BLaER1 treated with 17β-estradiol and CSF1 and Interleukin-3, amounts not matched to agents 10 nM and 100 nM (cell line): Measurements from ENCODE around the gene PITPNC1.
"Not testable (repeated sequence)": the region's sequence is repeated elsewhere in the genome, so short reads cannot be mapped to it uniquely, and the experiment has no call there.

Experiments
- H3K27ac ChIP-seq, 11 experiments: shearing (Covaris generic); formaldehyde crosslinking; 2 replicates each; pipeline ENCODE4 v1.8.1; 2022
- H3K27me3 ChIP-seq, 11 experiments: shearing (Covaris generic); formaldehyde crosslinking; 2 replicates each; pipeline ENCODE4 v1.8.1; 2022
- H3K36me3 ChIP-seq, 11 experiments: shearing (Covaris generic); formaldehyde crosslinking; 2 replicates each; pipeline ENCODE4 v1.8.1; 2022
- H3K4me1 ChIP-seq, 10 experiments: shearing (Covaris generic); formaldehyde crosslinking; 2 replicates each; pipeline ENCODE4 v1.8.1; 2022
- H3K4me2 ChIP-seq, 11 experiments: shearing (Covaris generic); formaldehyde crosslinking; 2 replicates each; pipeline ENCODE4 v1.8.1; 2022
- H3K4me3 ChIP-seq, 10 experiments: shearing (Covaris generic); formaldehyde crosslinking; 2 replicates each; pipeline ENCODE4 v1.8.1; 2022
- H3K9ac ChIP-seq, 11 experiments: shearing (Covaris generic); formaldehyde crosslinking; 2 replicates each; pipeline ENCODE4 v1.8.1; 2022
- H3K9me3 ChIP-seq, 11 experiments: shearing (Covaris generic); formaldehyde crosslinking; replicated peaks in 1 of 11; 2 replicates each; pipeline ENCODE4 v1.8.1; 2022
- H4K20me1 ChIP-seq, 11 experiments: shearing (Covaris generic); formaldehyde crosslinking; 2 replicates each; pipeline ENCODE4 v1.8.1; 2022
- Cebpa-rat ChIP-seq, 11 experiments: shearing (Covaris generic); IDR thresholded peaks; 2 replicates each; pipeline ENCODE4 v1.8.1; 2022

The PITPNC1 gene

GRCh38 chr17:67713169-67713568 is 336.1 kb downstream of the PITPNC1 start:
- no peak overlapping the region for H3K27ac ChIP-seq
- H4K20me1 ChIP-seq = no peaks in the 10 kb centered on the region
- H3K36me3 ChIP-seq = no peaks in the 10 kb centered on the region
- H3K4me3 ChIP-seq = no peak overlapping the region
- H3K9me3 ChIP-seq = peaks cover 13 to 22% (median 16%) of the 10 kb centered on the region in 11 experiments; a peak in 21 of 22 replicates
- no peak overlapping the region for H3K4me2 ChIP-seq
- no peaks in the 10 kb centered on the region for H3K27me3 ChIP-seq
- no peak for TF ChIP-seq Cebpa-rat (IDR thresholded peaks at IDR 0.05)
- H3K9ac ChIP-seq = no peak overlapping the region
- H3K4me1 ChIP-seq = peaks cover 8 to 36% (median 16%) of the 10 kb centered on the region in 10 experiments; a peak in 19 of 20 replicates

- Histone ChIP-seq H3K9me3 (peaks cover 13 to 22% (median 16%) of the 10 kb centered on the region in 11 experiments; a peak in 21 of 22 replicates), H3K4me1 (peaks cover 20 to 56% (median 34%) of the 10 kb centered on the region in 10 experiments), H3K27me3 (no peaks in the 10 kb centered on the region), H4K20me1 (peaks cover 0 to 21% (median 0%) of the 10 kb centered on the region in 11 experiments; a peak in 5 of 22 replicates), H3K27ac (peak overlapping the region in 10 of 11 experiments; percentile 85 to 99 (median 96); a peak in 19 of 22 replicates), H3K36me3 (peaks cover 15 to 23% (median 19%) of the 10 kb centered on the region in 11 experiments), H3K9ac (peak overlapping the region in 9 of 11 experiments; percentile 96 to 100 (median 97); a peak in 14 of 22 replicates), H3K4me2 (peak overlapping the region; percentile 72 to 92 (median 89)), H3K4me3 (peak overlapping the region in 7 of 10 experiments; percentile 71 to 99 (median 92); a peak in 9 of 20 replicates)
- TF ChIP-seq Cebpa-rat (IDR thresholded peaks at IDR 0.05) = no peak
Observed at GRCh38 chr17:67716405-67716798, 339.3 kb downstream of the PITPNC1 start.

GRCh38 chr17:67717192-67717623 is 340.1 kb downstream of the PITPNC1 start:
- Histone ChIP-seq H4K20me1 (peaks cover 0 to 21% (median 0%) of the 10 kb centered on the region in 11 experiments; a peak in 5 of 22 replicates), H3K27ac (peak overlapping the region; percentile 85 to 99 (median 96)), H3K4me2 (peak overlapping the region; percentile 72 to 92 (median 89)), H3K36me3 (peaks cover 23 to 31% (median 28%) of the 10 kb centered on the region in 11 experiments), H3K9me3 (peaks cover 13 to 21% (median 16%) of the 10 kb centered on the region in 11 experiments; a peak in 21 of 22 replicates), H3K4me1 (peaks cover 20 to 56% (median 34%) of the 10 kb centered on the region in 10 experiments), H3K27me3 (no peaks in the 10 kb centered on the region), H3K4me3 (peak overlapping the region; percentile 71 to 99 (median 92)), H3K9ac (peak overlapping the region; percentile 91 to 100 (median 97))
- TF ChIP-seq Cebpa-rat (IDR thresholded peaks at IDR 0.05) = no peak

GRCh38 chr17:67717624-67718324 is 340.7 kb downstream of the PITPNC1 start, which contains the start of gene NOL11:
Gene NOL11, plus strand, starts transcription at chr17:67717936. Its CDS starts 12 bp downstream, at chr17:67717948.
- peak within 1 kb of the TSS; percentile 85 to 99 (median 96) for H3K27ac ChIP-seq

GRCh38 chr17:67718325-67718941 is 341.4 kb downstream of the PITPNC1 start:
- Histone ChIP-seq H3K4me1 (peaks cover 20 to 56% (median 34%) of the 10 kb centered on the region in 10 experiments), H4K20me1 (peaks cover 0 to 21% (median 0%) of the 10 kb centered on the region in 11 experiments; a peak in 5 of 22 replicates), H3K4me2 (peak overlapping the region; percentile 80 to 97 (median 93)), H3K4me3 (peak overlapping the region; percentile 71 to 99 (median 92)), H3K9me3 (peaks cover 5 to 12% (median 6%) of the 10 kb centered on the region in 11 experiments; a peak in 19 of 22 replicates), H3K9ac (peak overlapping the region; percentile 91 to 100 (median 97)), H3K27ac (peak overlapping the region; percentile 85 to 99 (median 96)), H3K36me3 (peaks cover 31 to 44% (median 38%) of the 10 kb centered on the region in 11 experiments), H3K27me3 (no peaks in the 10 kb centered on the region)
- TF ChIP-seq Cebpa-rat (IDR thresholded peaks at IDR 0.05) = no peak

More at GRCh38 chr17:67717624-67718324, 340.7 kb downstream of the PITPNC1 start, which contains the start of gene NOL11:
- Histone ChIP-seq H3K9ac (peak within 1 kb of the TSS; percentile 91 to 100 (median 97)), H3K27me3 (no peaks in the 10 kb centered on the region), H3K9me3 (peaks cover 11 to 19% (median 13%) of the 10 kb centered on the region in 11 experiments; a peak in 21 of 22 replicates), H3K36me3 (peaks cover 29 to 37% (median 33%) of the 10 kb centered on the region in 11 experiments), H3K4me1 (peaks cover 20 to 56% (median 34%) of the 10 kb centered on the region in 10 experiments), H3K4me2 (peak within 1 kb of the TSS; percentile 89 to 97 (median 93)), H4K20me1 (peaks cover 0 to 21% (median 0%) of the 10 kb centered on the region in 11 experiments; a peak in 5 of 22 replicates), H3K4me3 (peak within 1 kb of the TSS; percentile 71 to 99 (median 92))
- peak in 4 of 11 experiments; percentile 45 to 70 (median 59); a peak in 6 of 22 replicates for TF ChIP-seq Cebpa-rat (IDR thresholded peaks at IDR 0.05)

- Histone ChIP-seq H3K36me3 (peaks cover 94 to 100% (median 98%) of the 10 kb centered on the region in 11 experiments), H3K9me3 (peaks cover 13 to 31% (median 21%) of the 10 kb centered on the region in 11 experiments), H4K20me1 (peaks cover 0 to 58% (median 7%) of the 10 kb centered on the region in 11 experiments; a peak in 6 of 22 replicates), H3K27me3 (no peaks in the 10 kb centered on the region), H3K4me2 (no peak overlapping the region), H3K4me1 (peaks cover 0 to 10% (median 5%) of the 10 kb centered on the region in 10 experiments; a peak in 7 of 20 replicates), H3K27ac (no peak overlapping the region), H3K9ac (no peak overlapping the region), H3K4me3 (no peak overlapping the region)
- no peak for TF ChIP-seq Cebpa-rat (IDR thresholded peaks at IDR 0.05)
Observed at GRCh38 chr17:67725373-67725791, 348.3 kb downstream of the PITPNC1 start.

GRCh38 chr17:67725807-67726206 is 348.7 kb downstream of the PITPNC1 start:
- TF ChIP-seq Cebpa-rat (IDR thresholded peaks at IDR 0.05) = no peak
- no peak overlapping the region for H3K9ac ChIP-seq
- H3K4me1 ChIP-seq = peaks cover 0 to 6% (median under 1%) of the 10 kb centered on the region in 10 experiments; a peak in 4 of 20 replicates

GRCh38 chr17:67727152-67728039 is 350.3 kb downstream of the PITPNC1 start:
- not testable (repeated sequence) for H3K4me3 ChIP-seq, H3K9ac ChIP-seq, H3K4me2 ChIP-seq, H3K27me3 ChIP-seq, H3K27ac ChIP-seq, H3K4me1 ChIP-seq
- Histone ChIP-seq H4K20me1 (peaks cover 0 to 65% (median 9%) of the 10 kb centered on the region in 11 experiments; a peak in 8 of 22 replicates), H3K36me3 (peaks cover 92 to 100% (median 97%) of the 10 kb centered on the region in 11 experiments), H3K9me3 (peaks cover 25 to 46% (median 36%) of the 10 kb centered on the region in 11 experiments)

More at GRCh38 chr17:67725807-67726206, 348.7 kb downstream of the PITPNC1 start:
- no peak overlapping the region for H3K4me2 ChIP-seq
- no peak overlapping the region for H3K4me3 ChIP-seq
- H3K36me3 ChIP-seq = peaks cover 94 to 100% (median 98%) of the 10 kb centered on the region in 11 experiments
- H3K9me3 ChIP-seq = peaks cover 17 to 35% (median 25%) of the 10 kb centered on the region in 11 experiments
- no peaks in the 10 kb centered on the region for H3K27me3 ChIP-seq
- H4K20me1 ChIP-seq = peaks cover 0 to 62% (median 5%) of the 10 kb centered on the region in 11 experiments; a peak in 6 of 22 replicates
- no peak overlapping the region for H3K27ac ChIP-seq
